HepG2 (cell line): ENCODE results near the gene WIPF2. TPM values are rescaled to one million over a fixed set of nuclear protein-coding genes. Genes with fewer than 3 reads are reported as not detected.

Source experiments
- CHD4 ChIP-seq: fragments of 200-600 bp; sonication (generic); IDR thresholded peaks from 2 replicates; pipeline ENCODE4 v1.7.0; 2017; ENCODE audit warnings: mild to moderate bottlenecking, low read length, borderline replicate concordance
- ERF ChIP-seq: IDR thresholded peaks from 2 replicates; pipeline ENCODE4 v1.6.1; 2018; ENCODE audit warnings: missing biosample characterization, missing genetic modification reagents
- FOSL2 ChIP-seq: sonication (generic); formaldehyde crosslinking; IDR thresholded peaks from 2 replicates; pipeline ENCODE4 v1.4.0; 2020; ENCODE audit warnings: missing genetic modification reagents
- KDM6A ChIP-seq: IDR thresholded peaks from 2 replicates; pipeline ENCODE4 v1.6.1; 2016; ENCODE audit warnings: low read depth
- KMT2B ChIP-seq: IDR thresholded peaks from 2 replicates; pipeline ENCODE4 v1.6.1; 2016; ENCODE audit warnings: missing genetic modification reagents, missing compliant biosample characterization
- LCORL ChIP-seq, 2 experiments: fragments of 450-650 bp in 1 of 2; sonication (generic) in 1 of 2; formaldehyde crosslinking in 1 of 2; IDR thresholded peaks; 2 replicates each; pipeline versions ENCODE4 v1.5.0 to v1.6.1; 2017 to 2020; ENCODE audit warnings: antibody characterized with exemption in 1 of 2, missing genetic modification reagents in 1 of 2
- RXRB ChIP-seq: IDR thresholded peaks from 2 replicates; pipeline ENCODE4 v1.6.1; 2016; ENCODE audit warnings: borderline replicate concordance, missing genetic modification reagents, missing compliant biosample characterization
- ZBTB7B ChIP-seq: sonication (generic); formaldehyde crosslinking; IDR thresholded peaks from 2 replicates; pipeline ENCODE4 v1.4.0; 2020; ENCODE audit warnings: missing genetic modification reagents
- ZNF160 ChIP-seq: sonication (generic); formaldehyde crosslinking; IDR thresholded peaks from 2 replicates; pipeline ENCODE4 v1.8.0; 2022; ENCODE audit warnings: mild to moderate bottlenecking, inconsistent platforms, missing genetic modification reagents
- ZNF354B ChIP-seq: sonication (generic); formaldehyde crosslinking; IDR thresholded peaks from 2 replicates; pipeline ENCODE4 v1.8.0; 2022; ENCODE audit warnings: mild to moderate bottlenecking, missing genetic modification reagents
- ZNF484 ChIP-seq: sonication (generic); formaldehyde crosslinking; IDR thresholded peaks from 2 replicates; pipeline ENCODE4 v1.5.1; 2020; ENCODE audit warnings: mild to moderate bottlenecking, low read depth, missing genetic modification reagents, borderline replicate concordance
- ZNF543 ChIP-seq: sonication (generic); formaldehyde crosslinking; IDR thresholded peaks from 2 replicates; pipeline ENCODE4 v1.4.0; 2020; ENCODE audit warnings: mild to moderate bottlenecking, missing genetic modification reagents
- polyA plus RNA-seq, 8 experiments: library from polyadenylated mRNA; depleted of rRNA in 3 of 8; stranded (reverse) in 7 of 8; unstranded in 1 of 8; fragments of >200 nt; fragmentation: Illumina TruSeq in 4 of 8; extraction: Trizol in 4 of 8; gene quantifications; 2 replicates each; pipeline versions ENCODE4 v1.2.1 to v1.2.3, GENCODE V29; 2011 to 2016; ENCODE audit warnings: low read depth in 4 of 8, missing spikeins in 1 of 8, mixed read lengths in 1 of 8; ENCODE audit not compliant: insufficient read depth in 1 of 8
- total RNA-seq, 5 experiments: library from RNA; depleted of rRNA; stranded (reverse); fragments of >200 nt; fragmentation: Illumina TruSeq; extraction: Trizol; gene quantifications; 2 replicates each; pipeline ENCODE4 v1.2.3, GENCODE V29; 2016; ENCODE audit warnings: low read depth in 1 of 5
- TF ChIP-seq, protein P1 (sequence below): sonication (generic); formaldehyde crosslinking; IDR thresholded peaks from 2 replicates; pipeline ENCODE4 v1.9.0; 2022; ENCODE audit warnings: low read depth, missing genetic modification reagents
- TF ChIP-seq, protein P2 (sequence below): sonication (generic); formaldehyde crosslinking; IDR thresholded peaks from 2 replicates; pipeline ENCODE4 v1.5.0; 2020; ENCODE audit warnings: mild to moderate bottlenecking, missing genetic modification reagents
- TF ChIP-seq, protein P3 (sequence below): sonication (generic); formaldehyde crosslinking; conservative IDR thresholded peaks from 2 replicates; pipeline ENCODE4 v1.4.0; 2020; ENCODE audit warnings: missing genetic modification reagents
- TF ChIP-seq, protein P4 (sequence below): sonication (generic); formaldehyde crosslinking; IDR thresholded peaks from 2 replicates; pipeline ENCODE4 v1.4.0; 2020; ENCODE audit warnings: missing genetic modification reagents
- TF ChIP-seq, protein P5 (sequence below): sonication (generic); formaldehyde crosslinking; IDR thresholded peaks from 2 replicates; pipeline ENCODE4 v1.4.0; 2020; ENCODE audit warnings: low read depth, mild to moderate bottlenecking, missing genetic modification reagents
- TF ChIP-seq, protein P6 (sequence below): IDR thresholded peaks from 2 replicates; pipeline ENCODE4 v1.6.1; 2012; ENCODE audit warnings: low read depth, low read length, improper control_type of control experiment

The WIPF2 gene
- total and polyA plus RNA-seq, 2 of the 13 experiments (the other 11 are each of a cell fraction or from before 2014, with no cell fraction given), result 7.2 to 10.8 TPM

DNA sequence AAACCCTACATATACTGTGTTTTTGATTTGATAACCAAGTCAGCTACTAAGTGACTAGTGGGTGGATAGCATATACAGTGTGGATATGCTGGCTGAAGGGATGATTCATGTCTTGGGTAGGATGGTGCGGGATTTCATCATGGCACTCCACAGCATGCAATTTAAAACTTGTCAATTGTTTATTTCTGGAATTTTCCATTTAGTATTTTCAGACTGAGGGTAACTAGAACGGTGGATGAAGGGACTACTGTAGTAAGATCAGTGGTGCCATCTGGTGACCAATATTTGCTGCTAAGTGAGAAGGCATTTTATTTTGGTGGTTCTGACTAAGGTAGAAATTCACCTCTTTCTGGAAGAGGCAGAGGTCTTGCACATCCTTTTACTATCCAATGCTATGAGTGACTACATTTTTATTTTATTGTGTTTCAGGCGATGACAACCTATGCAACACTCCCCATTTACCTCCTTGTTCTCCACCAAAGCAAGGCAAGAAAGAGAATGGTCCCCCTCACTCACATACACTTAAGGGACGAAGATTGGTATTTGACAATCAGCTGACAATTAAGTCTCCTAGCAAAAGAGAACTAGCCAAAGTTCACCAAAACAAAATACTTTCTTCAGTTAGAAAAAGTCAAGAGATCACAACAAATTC is 71.7 kb downstream of the WIPF2 start (continued):
- no peak for TF ChIP-seq ZNF354B (CRISPR knock-in tag)
- TF ChIP-seq RXRB (CRISPR knock-in tag), result peak; percentile 44; the same call in 1 of the 2 replicates
- no peak for TF ChIP-seq ZNF484 (CRISPR knock-in tag)
- TF ChIP-seq, protein P1, sequence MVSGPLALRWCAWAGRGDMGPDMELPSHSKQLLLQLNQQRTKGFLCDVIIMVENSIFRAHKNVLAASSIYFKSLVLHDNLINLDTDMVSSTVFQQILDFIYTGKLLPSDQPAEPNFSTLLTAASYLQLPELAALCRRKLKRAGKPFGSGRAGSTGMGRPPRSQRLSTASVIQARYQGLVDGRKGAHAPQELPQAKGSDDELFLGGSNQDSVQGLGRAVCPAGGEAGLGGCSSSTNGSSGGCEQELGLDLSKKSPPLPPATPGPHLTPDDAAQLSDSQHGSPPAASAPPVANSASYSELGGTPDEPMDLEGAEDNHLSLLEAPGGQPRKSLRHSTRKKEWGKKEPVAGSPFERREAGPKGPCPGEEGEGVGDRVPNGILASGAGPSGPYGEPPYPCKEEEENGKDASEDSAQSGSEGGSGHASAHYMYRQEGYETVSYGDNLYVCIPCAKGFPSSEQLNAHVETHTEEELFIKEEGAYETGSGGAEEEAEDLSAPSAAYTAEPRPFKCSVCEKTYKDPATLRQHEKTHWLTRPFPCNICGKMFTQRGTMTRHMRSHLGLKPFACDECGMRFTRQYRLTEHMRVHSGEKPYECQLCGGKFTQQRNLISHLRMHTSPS (CRISPR knock-in tag), result no peak
- TF ChIP-seq KMT2B (CRISPR knock-in tag), result no peak
- peak; percentile 85 for TF ChIP-seq FOSL2 (CRISPR knock-in tag)
- TF ChIP-seq, protein P2, sequence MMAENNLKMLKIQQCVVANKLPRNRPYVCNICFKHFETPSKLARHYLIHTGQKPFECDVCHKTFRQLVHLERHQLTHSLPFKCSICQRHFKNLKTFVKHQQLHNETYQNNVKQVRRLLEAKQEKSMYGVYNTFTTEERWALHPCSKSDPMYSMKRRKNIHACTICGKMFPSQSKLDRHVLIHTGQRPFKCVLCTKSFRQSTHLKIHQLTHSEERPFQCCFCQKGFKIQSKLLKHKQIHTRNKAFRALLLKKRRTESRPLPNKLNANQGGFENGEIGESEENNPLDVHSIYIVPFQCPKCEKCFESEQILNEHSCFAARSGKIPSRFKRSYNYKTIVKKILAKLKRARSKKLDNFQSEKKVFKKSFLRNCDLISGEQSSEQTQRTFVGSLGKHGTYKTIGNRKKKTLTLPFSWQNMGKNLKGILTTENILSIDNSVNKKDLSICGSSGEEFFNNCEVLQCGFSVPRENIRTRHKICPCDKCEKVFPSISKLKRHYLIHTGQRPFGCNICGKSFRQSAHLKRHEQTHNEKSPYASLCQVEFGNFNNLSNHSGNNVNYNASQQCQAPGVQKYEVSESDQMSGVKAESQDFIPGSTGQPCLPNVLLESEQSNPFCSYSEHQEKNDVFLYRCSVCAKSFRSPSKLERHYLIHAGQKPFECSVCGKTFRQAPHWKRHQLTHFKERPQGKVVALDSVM (CRISPR knock-in tag), result no peak
- TF ChIP-seq, protein P3, sequence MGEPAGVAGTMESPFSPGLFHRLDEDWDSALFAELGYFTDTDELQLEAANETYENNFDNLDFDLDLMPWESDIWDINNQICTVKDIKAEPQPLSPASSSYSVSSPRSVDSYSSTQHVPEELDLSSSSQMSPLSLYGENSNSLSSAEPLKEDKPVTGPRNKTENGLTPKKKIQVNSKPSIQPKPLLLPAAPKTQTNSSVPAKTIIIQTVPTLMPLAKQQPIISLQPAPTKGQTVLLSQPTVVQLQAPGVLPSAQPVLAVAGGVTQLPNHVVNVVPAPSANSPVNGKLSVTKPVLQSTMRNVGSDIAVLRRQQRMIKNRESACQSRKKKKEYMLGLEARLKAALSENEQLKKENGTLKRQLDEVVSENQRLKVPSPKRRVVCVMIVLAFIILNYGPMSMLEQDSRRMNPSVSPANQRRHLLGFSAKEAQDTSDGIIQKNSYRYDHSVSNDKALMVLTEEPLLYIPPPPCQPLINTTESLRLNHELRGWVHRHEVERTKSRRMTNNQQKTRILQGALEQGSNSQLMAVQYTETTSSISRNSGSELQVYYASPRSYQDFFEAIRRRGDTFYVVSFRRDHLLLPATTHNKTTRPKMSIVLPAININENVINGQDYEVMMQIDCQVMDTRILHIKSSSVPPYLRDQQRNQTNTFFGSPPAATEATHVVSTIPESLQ (CRISPR knock-in tag), result no peak
- TF ChIP-seq CHD4, result no peak
- TF ChIP-seq ERF (CRISPR knock-in tag), result peak; percentile 72; the same call in 1 of the 2 replicates
- TF ChIP-seq KDM6A (CRISPR knock-in tag), result no peak
- TF ChIP-seq ZBTB7B (CRISPR knock-in tag), result no peak
- no peak for TF ChIP-seq LCORL (IDR thresholded peaks at IDR 0.05)
- no peak for TF ChIP-seq LCORL (CRISPR knock-in tag; IDR thresholded peaks at IDR 0.05)
- TF ChIP-seq, protein P4, sequence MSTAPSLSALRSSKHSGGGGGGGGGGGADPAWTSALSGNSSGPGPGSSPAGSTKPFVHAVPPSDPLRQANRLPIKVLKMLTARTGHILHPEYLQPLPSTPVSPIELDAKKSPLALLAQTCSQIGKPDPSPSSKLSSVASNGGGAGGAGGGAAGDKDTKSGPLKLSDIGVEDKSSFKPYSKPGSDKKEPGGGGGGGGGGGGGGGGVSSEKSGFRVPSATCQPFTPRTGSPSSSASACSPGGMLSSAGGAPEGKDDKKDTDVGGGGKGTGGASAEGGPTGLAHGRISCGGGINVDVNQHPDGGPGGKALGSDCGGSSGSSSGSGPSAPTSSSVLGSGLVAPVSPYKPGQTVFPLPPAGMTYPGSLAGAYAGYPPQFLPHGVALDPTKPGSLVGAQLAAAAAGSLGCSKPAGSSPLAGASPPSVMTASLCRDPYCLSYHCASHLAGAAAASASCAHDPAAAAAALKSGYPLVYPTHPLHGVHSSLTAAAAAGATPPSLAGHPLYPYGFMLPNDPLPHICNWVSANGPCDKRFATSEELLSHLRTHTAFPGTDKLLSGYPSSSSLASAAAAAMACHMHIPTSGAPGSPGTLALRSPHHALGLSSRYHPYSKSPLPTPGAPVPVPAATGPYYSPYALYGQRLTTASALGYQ, result no peak
- TF ChIP-seq, protein P5, sequence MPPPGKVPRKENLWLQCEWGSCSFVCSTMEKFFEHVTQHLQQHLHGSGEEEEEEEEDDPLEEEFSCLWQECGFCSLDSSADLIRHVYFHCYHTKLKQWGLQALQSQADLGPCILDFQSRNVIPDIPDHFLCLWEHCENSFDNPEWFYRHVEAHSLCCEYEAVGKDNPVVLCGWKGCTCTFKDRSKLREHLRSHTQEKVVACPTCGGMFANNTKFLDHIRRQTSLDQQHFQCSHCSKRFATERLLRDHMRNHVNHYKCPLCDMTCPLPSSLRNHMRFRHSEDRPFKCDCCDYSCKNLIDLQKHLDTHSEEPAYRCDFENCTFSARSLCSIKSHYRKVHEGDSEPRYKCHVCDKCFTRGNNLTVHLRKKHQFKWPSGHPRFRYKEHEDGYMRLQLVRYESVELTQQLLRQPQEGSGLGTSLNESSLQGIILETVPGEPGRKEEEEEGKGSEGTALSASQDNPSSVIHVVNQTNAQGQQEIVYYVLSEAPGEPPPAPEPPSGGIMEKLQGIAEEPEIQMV, result no peak
- TF ChIP-seq, protein P6, sequence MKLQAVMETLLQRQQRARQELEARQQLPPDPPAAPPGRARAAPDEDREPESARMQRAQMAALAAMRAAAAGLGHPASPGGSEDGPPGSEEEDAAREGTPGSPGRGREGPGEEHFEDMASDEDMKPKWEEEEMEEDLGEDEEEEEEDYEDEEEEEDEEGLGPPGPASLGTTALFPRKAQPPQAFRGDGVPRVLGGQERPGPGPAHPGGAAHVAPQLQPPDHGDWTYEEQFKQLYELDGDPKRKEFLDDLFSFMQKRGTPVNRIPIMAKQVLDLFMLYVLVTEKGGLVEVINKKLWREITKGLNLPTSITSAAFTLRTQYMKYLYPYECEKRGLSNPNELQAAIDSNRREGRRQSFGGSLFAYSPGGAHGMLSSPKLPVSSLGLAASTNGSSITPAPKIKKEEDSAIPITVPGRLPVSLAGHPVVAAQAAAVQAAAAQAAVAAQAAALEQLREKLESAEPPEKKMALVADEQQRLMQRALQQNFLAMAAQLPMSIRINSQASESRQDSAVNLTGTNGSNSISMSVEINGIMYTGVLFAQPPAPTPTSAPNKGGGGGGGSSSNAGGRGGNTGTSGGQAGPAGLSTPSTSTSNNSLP, result no peak
- TF ChIP-seq ZNF543 (CRISPR knock-in tag), result no peak
- TF ChIP-seq ZNF160 (CRISPR knock-in tag), result no peak
